ENCODE measurements around the gene NXPH1. TPM values are rescaled to one million over a fixed set of nuclear protein-coding genes. Genes with fewer than 3 reads are reported as not detected.

Gene NXPH1
- total RNA-seq, 1 donor from 2014 or later = not detected

- intact Hi-C loops (cut with DNase I) = no loop called here
- Histone ChIP-seq H3K9me3 (no peaks in the 10 kb centered on the region), H3K4me3 (no peak overlapping the region), H3K36me3 (no peaks in the 10 kb centered on the region), H3K27me3 (no peaks in the 10 kb centered on the region), H3K4me1 (no peaks in the 10 kb centered on the region), H3K27ac (no peak overlapping the region)
- ATAC-seq (no peak), DNase-seq (no peak)
- no peak for TF ChIP-seq CTCF (IDR thresholded peaks at IDR 0.05)
Observed at GRCh38 chr7:8564281-8564680, 130.9 kb downstream of the NXPH1 start.

- no peak for TF ChIP-seq CTCF (IDR thresholded peaks at IDR 0.05)
- ATAC-seq = no peak
- intact Hi-C loops (cut with DNase I) = no loop called here
Observed at GRCh38 chr7:8566016-8566415, 132.6 kb downstream of the NXPH1 start.

GRCh38 chr7:8567626-8568025 lies 134.2 kb downstream of the NXPH1 start:
- DNase-seq (no peak), ATAC-seq (no peak)
- Histone ChIP-seq H3K9me3 (no peaks in the 10 kb centered on the region), H3K27ac (no peak overlapping the region), H3K27me3 (no peaks in the 10 kb centered on the region), H3K36me3 (no peaks in the 10 kb centered on the region), H3K4me3 (no peak overlapping the region), H3K4me1 (no peaks in the 10 kb centered on the region)
- TF ChIP-seq CTCF (IDR thresholded peaks at IDR 0.05) = no peak
- intact Hi-C loops (cut with DNase I) = no loop called here

More at GRCh38 chr7:8566016-8566415, 132.6 kb downstream of the NXPH1 start:
- no peaks in the 10 kb centered on the region for H3K4me1 ChIP-seq
- no peak for DNase-seq
- no peaks in the 10 kb centered on the region for H3K9me3 ChIP-seq
- no peaks in the 10 kb centered on the region for H3K27me3 ChIP-seq
- no peak overlapping the region for H3K4me3 ChIP-seq
- no peaks in the 10 kb centered on the region for H3K36me3 ChIP-seq
- H3K27ac ChIP-seq = no peak overlapping the region

- Histone ChIP-seq H3K36me3 (no peaks in the 10 kb centered on the region), H3K9me3 (no peaks in the 10 kb centered on the region), H3K27me3 (no peaks in the 10 kb centered on the region), H3K27ac (no peak overlapping the region), H3K4me1 (no peaks in the 10 kb centered on the region), H3K4me3 (no peak overlapping the region)
- TF ChIP-seq CTCF (IDR thresholded peaks at IDR 0.05) = no peak
- ATAC-seq (no peak), DNase-seq (no peak)
- intact Hi-C loops (cut with DNase I) = no loop called here
Observed at GRCh38 chr7:8579661-8580194, 146.3 kb downstream of the NXPH1 start.

GRCh38 chr7:8581842-8582241 lies 148.4 kb downstream of the NXPH1 start:
- Histone ChIP-seq H3K27ac (no peak overlapping the region), H3K36me3 (no peaks in the 10 kb centered on the region), H3K9me3 (no peaks in the 10 kb centered on the region), H3K4me1 (no peaks in the 10 kb centered on the region), H3K4me3 (no peak overlapping the region), H3K27me3 (no peaks in the 10 kb centered on the region)
- DNase-seq (no peak), ATAC-seq (peak; percentile 20)
- no peak for TF ChIP-seq CTCF (IDR thresholded peaks at IDR 0.05)
- intact Hi-C loops (cut with DNase I) = no loop called here

- Histone ChIP-seq H3K4me3 (no peak overlapping the region), H3K27ac (no peak overlapping the region), H3K9me3 (no peaks in the 10 kb centered on the region), H3K4me1 (no peaks in the 10 kb centered on the region), H3K36me3 (no peaks in the 10 kb centered on the region), H3K27me3 (no peaks in the 10 kb centered on the region)
- no peak for TF ChIP-seq CTCF (IDR thresholded peaks at IDR 0.05)
- intact Hi-C loops (cut with DNase I) = no loop called here
- DNase-seq (no peak), ATAC-seq (peak; percentile 22)
Observed at GRCh38 chr7:8582728-8583127, 149.3 kb downstream of the NXPH1 start.
